ENCODE measurements around the gene BAD.

DNA sequence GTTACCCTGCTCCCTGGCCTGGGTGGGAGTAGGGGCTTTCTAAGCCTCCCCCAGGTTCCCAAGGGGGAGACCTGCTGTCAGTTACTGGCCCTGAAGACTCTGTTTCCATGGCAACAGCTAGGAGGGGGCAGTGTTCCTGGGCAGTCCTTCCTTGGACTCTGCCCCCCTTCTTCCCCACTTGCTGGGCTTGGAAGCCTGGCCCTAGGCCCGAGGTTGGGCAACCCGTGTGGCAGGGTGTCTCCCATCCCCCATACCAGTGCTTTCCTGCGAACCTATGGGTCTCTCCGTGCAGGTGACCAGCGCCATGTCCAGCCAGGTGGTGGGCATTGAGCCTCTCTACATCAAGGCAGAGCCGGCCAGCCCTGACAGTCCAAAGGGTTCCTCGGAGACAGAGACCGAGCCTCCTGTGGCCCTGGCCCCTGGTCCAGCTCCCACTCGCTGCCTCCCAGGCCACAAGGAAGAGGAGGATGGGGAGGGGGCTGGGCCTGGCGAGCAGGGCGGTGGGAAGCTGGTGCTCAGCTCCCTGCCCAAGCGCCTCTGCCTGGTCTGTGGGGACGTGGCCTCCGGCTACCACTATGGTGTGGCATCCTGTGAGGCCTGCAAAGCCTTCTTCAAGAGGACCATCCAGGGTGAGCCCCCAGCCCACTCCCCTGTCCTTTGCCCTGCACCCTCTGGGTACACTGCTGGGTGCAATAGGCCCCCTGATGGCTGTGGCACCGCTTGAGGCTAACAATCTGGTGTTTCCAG lies 22.6 kb upstream of the BAD start:
- TF ChIP-seq CTCF (IDR thresholded peaks at IDR 0.05; ENCODE audit: low read depth, low read length) (no peak), MYC (IDR thresholded peaks at IDR 0.05; ENCODE audit: low read depth, low read length) (no peak), POLR2A (IDR thresholded peaks at IDR 0.05; ENCODE audit: extremely low read depth, insufficient read length) (no peak)
